IMR-90 (cell line): ENCODE data around the gene MUC5AC. TPM values are rescaled to one million over a fixed set of nuclear protein-coding genes. Genes with fewer than 3 reads are reported as not detected.
A peak's percentile ranks its signal among the peaks of the same experiment; 100 is the strongest.

ENCODE experiments used
- ATAC-seq: fragments of 200-7000 bp; cut with Tn5 transposase; 2 replicates; pipeline ENCODE4 v1.9.1; 2020; ENCODE audit warnings: low read depth, mild to moderate bottlenecking, moderate library complexity
- Bru-seq: library from RNA; stranded (reverse); fragments of 400-500 nt; gene quantifications from one replicate; lab custom pipeline; 2021; lab: Mats Ljungman, UMichigan
- BruChase-seq, 2 experiments: library from RNA; stranded (reverse); fragments of 400-500 nt; gene quantifications; one replicate each; lab custom pipeline; 2021; lab: Mats Ljungman, UMichigan
- BruUV-seq: library from RNA; stranded (reverse); fragments of 400-500 nt; replicated peaks from 2 replicates; lab custom pipeline; 2021; lab: Mats Ljungman, UMichigan
- CTCF ChIA-PET: fragments of 300-600 bp; formaldehyde crosslinking; extraction: SDS; loops from one replicate; lab custom pipeline; 2021; ENCODE audit warnings: antibody characterized with exemption; lab: Yijun Ruan, JAX
- POLR2A ChIA-PET: fragments of 300-600 bp; sonication (Branson Sonifier 250); formaldehyde crosslinking; loops from one replicate; lab custom pipeline; 2022; ENCODE audit warnings: antibody characterized with exemption; ENCODE audit not compliant: unreplicated experiment; lab: Charles Lee
- DNase-seq: peaks from one replicate; pipeline ENCODE4 v3.0.0; 2013
- H2AFZ ChIP-seq: replicated peaks from 2 replicates; pipeline ENCODE3; 2013; ENCODE audit warnings: low read length, mild to moderate bottlenecking; ENCODE audit not compliant: poor library complexity
- H2AK5ac ChIP-seq: 2 replicates; pipeline ENCODE4 v1.6.1; 2013; ENCODE audit warnings: low read depth, low read length, inconsistent platforms
- H2AK9ac ChIP-seq: replicated peaks from 2 replicates; pipeline ENCODE3; 2013; ENCODE audit warnings: mild to moderate bottlenecking, low read depth, low read length, moderate library complexity; ENCODE audit not compliant: poor library complexity
- H2BK120ac ChIP-seq: 2 replicates; pipeline ENCODE4 v1.6.1; 2013; ENCODE audit warnings: low read depth, low read length, inconsistent platforms
- H2BK15ac ChIP-seq: 3 replicates; pipeline ENCODE4 v1.6.1; 2013; ENCODE audit warnings: low read depth, low read length, inconsistent platforms
- H2BK20ac ChIP-seq: 2 replicates; pipeline ENCODE4 v1.6.1; 2013; ENCODE audit warnings: low read depth, mild to moderate bottlenecking, inconsistent platforms, low read length, moderate library complexity
- H2BK5ac ChIP-seq: 2 replicates; pipeline ENCODE4 v1.6.1; 2013; ENCODE audit warnings: mild to moderate bottlenecking, low read depth, low read length, inconsistent platforms; ENCODE audit not compliant: poor library complexity, severe bottlenecking
- H3K14ac ChIP-seq: replicated peaks from 2 replicates; pipeline ENCODE4 v1.6.1; 2013; ENCODE audit warnings: low read depth, low read length, inconsistent platforms
- H3K18ac ChIP-seq: 2 replicates; pipeline ENCODE4 v1.6.1; 2013; ENCODE audit warnings: low read depth, low read length, control low read depth
- H3K23ac ChIP-seq: 2 replicates; pipeline ENCODE4 v1.6.1; 2013; ENCODE audit warnings: low read depth, low read length, inconsistent platforms
- H3K27ac ChIP-seq: 2 replicates; pipeline ENCODE4 v1.5.1; 2013; ENCODE audit warnings: mild to moderate bottlenecking, control low read depth, low read length; ENCODE audit not compliant: insufficient read depth
- H3K27me3 ChIP-seq: 2 replicates; pipeline ENCODE4 v1.6.1; 2013; ENCODE audit warnings: low read length; ENCODE audit not compliant: control insufficient read depth, insufficient read depth
- H3K36me3 ChIP-seq: 2 replicates; pipeline ENCODE4 v1.6.1; 2013; ENCODE audit warnings: low read length, mixed read lengths; ENCODE audit not compliant: control insufficient read depth, insufficient read depth
- H3K4ac ChIP-seq: 2 replicates; pipeline ENCODE4 v1.6.1; 2013; ENCODE audit warnings: low read depth, low read length, inconsistent platforms
- H3K4me1 ChIP-seq: 2 replicates; pipeline ENCODE4 v1.6.1; 2013; ENCODE audit warnings: low read length, mixed read lengths; ENCODE audit not compliant: control insufficient read depth, insufficient read depth
- H3K4me2 ChIP-seq: 2 replicates; pipeline ENCODE4 v1.6.1; 2013; ENCODE audit warnings: low read depth, mild to moderate bottlenecking, control low read depth, low read length, moderate library complexity
- H3K4me3 ChIP-seq: 2 replicates; pipeline ENCODE4 v1.5.1; 2013; ENCODE audit warnings: low read depth, mild to moderate bottlenecking, control low read depth, low read length, moderate library complexity; ENCODE audit not compliant: insufficient read depth
- H3K56ac ChIP-seq: 2 replicates; pipeline ENCODE4 v1.6.1; 2013; ENCODE audit warnings: low read length, inconsistent platforms; ENCODE audit not compliant: insufficient read depth; ENCODE audit errors: extremely low read depth
- H3K79me1 ChIP-seq, 2 experiments: 2 replicates each; pipeline ENCODE4 v1.6.1; 2013; ENCODE audit warnings: low read length in 2 of 2, inconsistent platforms in 1 of 2, low read depth in 1 of 2
- H3K9ac ChIP-seq: 2 replicates; pipeline ENCODE4 v1.6.1; 2013; ENCODE audit warnings: low read depth, low read length, control low read depth
- H3K9me1 ChIP-seq: 2 replicates; pipeline ENCODE4 v1.6.1; 2013; ENCODE audit warnings: low read length, inconsistent platforms; ENCODE audit not compliant: insufficient read depth
- H3K9me3 ChIP-seq: 2 replicates; pipeline ENCODE4 v1.6.1; 2013; ENCODE audit warnings: low read length; ENCODE audit not compliant: control insufficient read depth, insufficient read depth
- H4K20me1 ChIP-seq: 2 replicates; pipeline ENCODE4 v1.6.1; 2013; ENCODE audit warnings: low read length, inconsistent platforms; ENCODE audit not compliant: insufficient read depth
- H4K5ac ChIP-seq: 2 replicates; pipeline ENCODE4 v1.6.1; 2013; ENCODE audit warnings: mild to moderate bottlenecking, low read depth, low read length, control low read depth
- H4K8ac ChIP-seq, 2 experiments: 2 replicates each; pipeline ENCODE4 v1.6.1; 2013; ENCODE audit warnings: low read depth in 2 of 2, low read length in 2 of 2, control low read depth in 1 of 2, inconsistent platforms in 1 of 2
- H4K91ac ChIP-seq: 2 replicates; pipeline ENCODE4 v1.6.1; 2013; ENCODE audit warnings: low read depth, low read length, inconsistent platforms; ENCODE audit not compliant: insufficient read depth
- CEBPB ChIP-seq: IDR thresholded peaks from 2 replicates; pipeline ENCODE4 v1.6.1; 2012; ENCODE audit warnings: low read depth, low read length, improper control_type of control experiment
- CHD1 ChIP-seq: IDR thresholded peaks from 2 replicates; pipeline ENCODE4 v1.6.1; 2012; ENCODE audit warnings: low read depth, low read length, improper control_type of control experiment
- MAFK ChIP-seq: IDR thresholded peaks from 2 replicates; pipeline ENCODE4 v1.6.1; 2012; ENCODE audit warnings: low read depth, low read length, improper control_type of control experiment
- POLR2A ChIP-seq: IDR thresholded peaks from 2 replicates; pipeline ENCODE4 v1.6.1; 2012; ENCODE audit warnings: mild to moderate bottlenecking, low read depth, low read length
- RAD21 ChIP-seq: IDR thresholded peaks from 2 replicates; pipeline ENCODE4 v1.6.1; 2012; ENCODE audit warnings: low read length, improper control_type of control experiment
- RCOR1 ChIP-seq: IDR thresholded peaks from 2 replicates; pipeline ENCODE4 v1.6.1; 2012; ENCODE audit warnings: mild to moderate bottlenecking, low read length, improper control_type of control experiment; ENCODE audit not compliant: insufficient replicate concordance
- RFX5 ChIP-seq: IDR thresholded peaks from 2 replicates; pipeline ENCODE4 v1.8.0; 2012; ENCODE audit warnings: low read depth, mild to moderate bottlenecking, low read length, moderate library complexity
- SMC3 ChIP-seq: fragments of 150-350 bp; IDR thresholded peaks from 2 replicates; pipeline ENCODE4 v1.6.1; 2016; ENCODE audit warnings: low read depth, mild to moderate bottlenecking, antibody characterized with exemption, low read length, moderate library complexity
- WGBS, 2 experiments: methylation state at CpG; one replicate each; pipeline versions ENCODE4 v1.1.5 to v1.1.7; 2013; ENCODE audit warnings: missing lambda C conversion rate in 2 of 2; ENCODE audit not compliant: insufficient read length in 1 of 2; ENCODE audit errors: extremely low coverage in 2 of 2; 5-methylcytosine and 5-hydroxymethylcytosine counted together
- dilution Hi-C: fragments of 300-500 bp; cut with HindIII; formaldehyde crosslinking; loops from one replicate; pipeline ENCODE4 v1.14.3; 2018; ENCODE audit warnings: low sequenced_read_pairs; ENCODE audit not compliant: unreplicated experiment
- in situ Hi-C: fragments of 300-500 bp; cut with MboI; formaldehyde crosslinking; loops from 3 replicates; pipeline ENCODE4 v1.14.3; 2019; ENCODE audit warnings: low sequenced_read_pairs, inconsistent platforms, mixed read lengths
- intact Hi-C: fragments of 100-400 bp; cut with micrococcal nuclease; formaldehyde crosslinking; loops from 2 replicates; pipeline ENCODE4 v1.10.0; 2022
- long read RNA-seq: library from polyadenylated mRNA; unstranded; transcript quantifications from one replicate; pipeline ENCODE4 v2.0.0, GENCODE V29; 2021; ENCODE audit not compliant: unreplicated experiment
- polyA plus RNA-seq, 3 experiments: library from polyadenylated mRNA; depleted of rRNA; stranded (reverse); fragments of >200 nt; gene quantifications; 2 replicates each; pipeline ENCODE4 v1.2.3, GENCODE V29; 2012; ENCODE audit warnings: low replicate concordance in 1 of 3
- total RNA-seq: library from RNA; depleted of rRNA; stranded (reverse); fragments of >200 nt; gene quantifications from 2 replicates; pipeline ENCODE4 v1.2.3, GENCODE V29; 2012; rRNA removed
- TF ChIP-seq, protein P1 (sequence below): fragments of 150-350 bp; IDR thresholded peaks from 2 replicates; pipeline ENCODE4 v1.6.1; 2016; ENCODE audit warnings: low read depth, mild to moderate bottlenecking, low read length, moderate library complexity, borderline replicate concordance

MUC5AC gene, protein sequence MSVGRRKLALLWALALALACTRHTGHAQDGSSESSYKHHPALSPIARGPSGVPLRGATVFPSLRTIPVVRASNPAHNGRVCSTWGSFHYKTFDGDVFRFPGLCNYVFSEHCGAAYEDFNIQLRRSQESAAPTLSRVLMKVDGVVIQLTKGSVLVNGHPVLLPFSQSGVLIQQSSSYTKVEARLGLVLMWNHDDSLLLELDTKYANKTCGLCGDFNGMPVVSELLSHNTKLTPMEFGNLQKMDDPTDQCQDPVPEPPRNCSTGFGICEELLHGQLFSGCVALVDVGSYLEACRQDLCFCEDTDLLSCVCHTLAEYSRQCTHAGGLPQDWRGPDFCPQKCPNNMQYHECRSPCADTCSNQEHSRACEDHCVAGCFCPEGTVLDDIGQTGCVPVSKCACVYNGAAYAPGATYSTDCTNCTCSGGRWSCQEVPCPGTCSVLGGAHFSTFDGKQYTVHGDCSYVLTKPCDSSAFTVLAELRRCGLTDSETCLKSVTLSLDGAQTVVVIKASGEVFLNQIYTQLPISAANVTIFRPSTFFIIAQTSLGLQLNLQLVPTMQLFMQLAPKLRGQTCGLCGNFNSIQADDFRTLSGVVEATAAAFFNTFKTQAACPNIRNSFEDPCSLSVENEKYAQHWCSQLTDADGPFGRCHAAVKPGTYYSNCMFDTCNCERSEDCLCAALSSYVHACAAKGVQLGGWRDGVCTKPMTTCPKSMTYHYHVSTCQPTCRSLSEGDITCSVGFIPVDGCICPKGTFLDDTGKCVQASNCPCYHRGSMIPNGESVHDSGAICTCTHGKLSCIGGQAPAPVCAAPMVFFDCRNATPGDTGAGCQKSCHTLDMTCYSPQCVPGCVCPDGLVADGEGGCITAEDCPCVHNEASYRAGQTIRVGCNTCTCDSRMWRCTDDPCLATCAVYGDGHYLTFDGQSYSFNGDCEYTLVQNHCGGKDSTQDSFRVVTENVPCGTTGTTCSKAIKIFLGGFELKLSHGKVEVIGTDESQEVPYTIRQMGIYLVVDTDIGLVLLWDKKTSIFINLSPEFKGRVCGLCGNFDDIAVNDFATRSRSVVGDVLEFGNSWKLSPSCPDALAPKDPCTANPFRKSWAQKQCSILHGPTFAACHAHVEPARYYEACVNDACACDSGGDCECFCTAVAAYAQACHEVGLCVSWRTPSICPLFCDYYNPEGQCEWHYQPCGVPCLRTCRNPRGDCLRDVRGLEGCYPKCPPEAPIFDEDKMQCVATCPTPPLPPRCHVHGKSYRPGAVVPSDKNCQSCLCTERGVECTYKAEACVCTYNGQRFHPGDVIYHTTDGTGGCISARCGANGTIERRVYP (N-terminal part only)
- total RNA-seq (not detected in 2 replicates), polyA plus RNA-seq (2012; rRNA removed) (0.01 and 0.02 TPM in 2 replicates), Bru-seq, nascent RNA (not detected), BruChase-seq, experiment 1, labeled RNA remaining after a 6-hour chase (percentile 2 among the genes with signal in this experiment), BruChase-seq, experiment 2, labeled RNA remaining after a 2-hour chase (not detected)
- under 0.01 TPM in 1 of 2 replicates, not detected in the other for polyA plus RNA-seq (2012; cell fraction: cytosol; rRNA removed)
- under 0.01 and 0.01 TPM in 2 replicates for polyA plus RNA-seq (2012; cell fraction: nucleus; rRNA removed; ENCODE audit: low replicate concordance)
- long read RNA-seq: 0 reads

DNA sequence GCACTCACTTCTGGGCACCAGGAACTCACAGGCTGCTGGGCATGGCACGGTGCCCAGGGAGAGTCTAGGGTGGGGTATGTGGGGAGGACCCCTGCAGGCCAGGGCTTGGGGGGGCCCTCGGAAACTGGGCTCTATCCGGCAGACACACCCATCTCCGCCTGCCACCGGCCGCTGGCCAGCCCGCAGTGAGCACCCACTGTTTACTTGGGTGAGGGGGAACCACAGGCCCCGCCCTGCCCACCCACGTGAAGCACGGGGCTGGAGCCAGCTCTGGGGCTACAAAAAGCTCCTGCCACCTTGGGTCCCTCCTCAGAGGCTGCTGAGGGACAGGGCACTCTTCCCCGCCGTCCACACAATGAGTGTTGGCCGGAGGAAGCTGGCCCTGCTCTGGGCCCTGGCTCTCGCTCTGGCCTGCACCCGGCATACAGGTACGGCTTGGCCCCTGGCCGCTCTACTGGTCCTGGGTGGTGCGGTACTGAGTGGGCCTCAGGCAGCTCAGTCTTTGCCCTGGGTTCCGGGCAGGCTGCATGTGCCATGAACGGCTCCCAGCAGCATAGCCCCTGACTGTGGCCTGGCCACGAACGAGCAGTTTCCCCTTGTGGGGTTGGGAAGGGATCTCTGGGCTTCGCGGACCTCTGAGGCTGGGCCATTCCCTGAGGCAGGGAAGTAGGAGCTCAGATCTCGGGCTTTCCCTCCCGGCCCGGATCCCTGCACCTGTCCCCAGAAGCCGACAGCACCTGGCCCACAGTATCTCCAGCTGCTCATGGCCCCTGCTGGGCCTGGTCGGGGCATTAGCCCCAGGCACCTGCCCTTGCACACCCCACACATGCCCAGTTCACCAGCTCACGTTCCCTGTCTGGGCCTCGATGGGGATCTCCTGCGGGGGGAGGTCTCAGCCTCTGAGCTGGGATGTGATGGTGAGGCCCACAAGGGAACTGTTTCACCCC, at the start of gene MUC5AC:
TSS of gene MUC5AC (plus strand) at position 309 of the 947 bp plus-strand sequence. CDS start at position 356, 47 bp downstream.
- no peak within 1 kb of the TSS for H3K23ac ChIP-seq
- CTCF ChIA-PET: no interaction called here
- peaks cover 12% of the 10 kb centered on the region for H3K4me1 ChIP-seq
- BruUV-seq: no TSS peak
- H3K56ac ChIP-seq: no peak within 1 kb of the TSS
- no peak within 1 kb of the TSS for H3K14ac ChIP-seq
- peak within 1 kb of the TSS; percentile 26 for H2AK9ac ChIP-seq
- in situ Hi-C loops (no loop called here), intact Hi-C loops (no loop called here), dilution Hi-C loops (no loop called here)
- ATAC-seq (no peak), DNase-seq (no peak)
- no peak within 1 kb of the TSS for H4K5ac ChIP-seq
- no peak within 1 kb of the TSS for H3K4me2 ChIP-seq
- H3K9me1 ChIP-seq: peaks cover 3% of the 10 kb centered on the region
- POLR2A ChIA-PET: no interaction called here
- no peak within 1 kb of the TSS; the same call in 1 of the 2 replicates for H2BK20ac ChIP-seq
- H3K4me3 ChIP-seq: no peak within 1 kb of the TSS
- H3K9ac ChIP-seq: no peak within 1 kb of the TSS
- H2BK5ac ChIP-seq: peak within 1 kb of the TSS; percentile 4
- H3K27me3 ChIP-seq: peaks cover 8% of the 10 kb centered on the region; the same call in 1 of the 2 replicates
- no peak within 1 kb of the TSS for H3K27ac ChIP-seq
- H2AK5ac ChIP-seq: peak within 1 kb of the TSS; percentile 56; the same call in 1 of the 2 replicates
- H4K20me1 ChIP-seq: no peaks in the 10 kb centered on the region
- H2BK120ac ChIP-seq: peak within 1 kb of the TSS; percentile 71; the same call in 1 of the 2 replicates
- peak within 1 kb of the TSS; percentile 58 for H2AFZ ChIP-seq
- H2BK15ac ChIP-seq: no peak within 1 kb of the TSS
- no peak within 1 kb of the TSS for H4K8ac ChIP-seq
- no peaks in the 10 kb centered on the region for H3K79me1 ChIP-seq
- H4K91ac ChIP-seq: 0 out of 2 replicates have a peak within 1 kb of the TSS, but pooled peaks have one; percentile 15
- no peaks in the 10 kb centered on the region for H3K9me3 ChIP-seq
- no peak within 1 kb of the TSS for H3K18ac ChIP-seq
- WGBS, 2 experiments: 84% methylated on average over 15 of the region's 32 CpGs; no CpG with 5 or more reads in 1 of the 2 experiments
- H3K36me3 ChIP-seq: no peaks in the 10 kb centered on the region
- peak within 1 kb of the TSS; percentile 65; the same call in 1 of the 2 replicates for H3K4ac ChIP-seq
- TF ChIP-seq RAD21: no peak
- no peak for TF ChIP-seq POLR2A
- TF ChIP-seq, protein P1, sequence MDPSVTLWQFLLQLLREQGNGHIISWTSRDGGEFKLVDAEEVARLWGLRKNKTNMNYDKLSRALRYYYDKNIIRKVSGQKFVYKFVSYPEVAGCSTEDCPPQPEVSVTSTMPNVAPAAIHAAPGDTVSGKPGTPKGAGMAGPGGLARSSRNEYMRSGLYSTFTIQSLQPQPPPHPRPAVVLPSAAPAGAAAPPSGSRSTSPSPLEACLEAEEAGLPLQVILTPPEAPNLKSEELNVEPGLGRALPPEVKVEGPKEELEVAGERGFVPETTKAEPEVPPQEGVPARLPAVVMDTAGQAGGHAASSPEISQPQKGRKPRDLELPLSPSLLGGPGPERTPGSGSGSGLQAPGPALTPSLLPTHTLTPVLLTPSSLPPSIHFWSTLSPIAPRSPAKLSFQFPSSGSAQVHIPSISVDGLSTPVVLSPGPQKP: no peak
- no peak for TF ChIP-seq SMC3
- no peak for TF ChIP-seq RFX5
- TF ChIP-seq CHD1: no peak
- no peak for TF ChIP-seq MAFK
- TF ChIP-seq CEBPB: no peak
- TF ChIP-seq RCOR1: no peak
